Sigmoid colon (tissue), 7 donors: ENCODE measurements around the gene EGLN1. TPM values are rescaled to one million over a fixed set of nuclear protein-coding genes. Genes with fewer than 3 reads are reported as not detected.

ENCODE experiments used
- DNase-seq: peaks from one replicate; pipeline ENCODE4 v3.0.0-alpha.2; 2019
- H3K27ac ChIP-seq, 4 donors: fragments of 200-600 bp; sonication (generic); one replicate each; pipeline ENCODE4 v1.5.1; 2016 to 2019; ENCODE audit warnings: mild to moderate bottlenecking in 1 of 4
- H3K27me3 ChIP-seq, 3 donors: fragments of 200-600 bp; sonication (generic); one replicate each; pipeline ENCODE4 v1.5.1; 2019; ENCODE audit warnings: mild to moderate bottlenecking in 1 of 3
- H3K36me3 ChIP-seq, 4 donors: fragments of 200-600 bp; sonication (generic); one replicate each; pipeline ENCODE4 v1.5.1; 2016 to 2019
- H3K4me1 ChIP-seq, 4 donors: fragments of 200-600 bp; sonication (generic); one replicate each; pipeline ENCODE4 v1.5.1; 2017 to 2019
- H3K4me3 ChIP-seq, 4 donors: fragments of 200-600 bp; sonication (generic); one replicate each; pipeline ENCODE4 v1.5.1; 2017 to 2019; ENCODE audit warnings: mild to moderate bottlenecking in 2 of 4, moderate library complexity in 1 of 4
- H3K9me3 ChIP-seq, 4 donors: fragments of 200-600 bp in 3 of 4; sonication (generic) in 3 of 4; one replicate each; pipeline versions ENCODE4 v1.5.1 to v1.6.1; 2013 to 2019
- EP300 ChIP-seq, 4 donors: sonication (generic); formaldehyde crosslinking; IDR thresholded peaks; one replicate each; pipeline ENCODE4 v1.6.1; 2017; ENCODE audit warnings: antibody characterized with exemption in 4 of 4
- POLR2A ChIP-seq, 2 donors: fragments of 450-650 bp; IDR thresholded peaks; one replicate each; pipeline ENCODE4 v1.6.1; 2016; ENCODE audit warnings: antibody characterized with exemption in 2 of 2, mild to moderate bottlenecking in 2 of 2, moderate library complexity in 2 of 2
- POLR2AphosphoS5 ChIP-seq, 4 donors: sonication (generic); formaldehyde crosslinking; IDR thresholded peaks; one replicate each; pipeline ENCODE4 v1.6.1; 2017; ENCODE audit warnings: antibody characterized with exemption in 4 of 4
- WGBS, 2 donors: extraction: QIAGEN DNeasy Blood & Tissue Kit; methylation state at CpG; one replicate each; pipeline ENCODE4 v1.1.7; 2013; 5-methylcytosine and 5-hydroxymethylcytosine counted together
- intact Hi-C: fragments of 100-400 bp; cut with DNase I; formaldehyde crosslinking; loops from one replicate; pipeline ENCODE4 v1.15.1; 2023
- polyA plus RNA-seq, 3 donors: library from polyadenylated mRNA; stranded (reverse); fragments of 200-250 nt; gene quantifications; one replicate each; pipeline ENCODE4 v1.2.3, GENCODE V29; 2013
- total RNA-seq, 4 donors: library from RNA; depleted of rRNA; stranded (reverse); fragments of >200 nt; gene quantifications; one replicate each; pipeline ENCODE4 v1.1.0, GENCODE V29; 2016
- TF ChIP-seq, protein P1 (sequence below), 4 experiments: fragments of 450-650 bp in 3 of 4; fragments of 200-600 bp in 1 of 4; IDR thresholded peaks; one replicate each; pipeline ENCODE4 v1.5.1; 2016 to 2019; ENCODE audit warnings: antibody characterized with exemption in 4 of 4, mild to moderate bottlenecking in 3 of 4, moderate library complexity in 2 of 4
- donor health status: healthy with polysubstance abuse.
- donor health status: Bipolar disorder and iron deficiency.
- donor health status: healthy.

The EGLN1 gene
- total and polyA plus RNA-seq, 7 donors = 16.2 to 51.7 (median 37.8) TPM

DNA sequence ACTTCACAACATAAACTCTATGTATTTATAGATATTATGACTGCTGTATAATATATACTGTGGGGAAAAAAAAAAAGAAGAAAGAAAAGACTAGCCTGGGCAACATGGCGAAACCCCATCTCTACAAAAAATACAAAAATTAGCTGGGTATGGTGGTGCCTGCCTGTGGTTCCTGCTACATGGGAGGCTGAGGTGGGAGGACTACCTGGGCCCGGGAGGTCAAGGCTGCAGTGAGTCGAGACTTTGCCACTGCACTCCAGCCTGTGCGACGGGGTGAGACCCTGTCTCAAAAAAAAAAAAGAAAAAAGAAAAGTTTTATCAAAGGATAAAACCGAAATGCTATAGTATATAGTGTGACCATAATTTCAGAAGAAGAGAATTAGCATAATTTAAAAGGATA, 87.1 kb downstream of the EGLN1 start:
- H3K27me3 ChIP-seq = no peaks in the 10 kb centered on the region
- 87 to 93% methylated on average over 6 of the region's 6 CpGs for WGBS, 2 donors
- no peak for DNase-seq
- H3K4me1 ChIP-seq = peaks cover 0 to 60% (median 53%) of the 10 kb centered on the region in 4 donors
- H3K9me3 ChIP-seq = no peaks in the 10 kb centered on the region
- peak overlapping the region in 3 of 4 donors; percentile 16 to 94 (median 78) for H3K4me3 ChIP-seq
- TF ChIP-seq POLR2A (IDR thresholded peaks at IDR 0.05) (no peak), POLR2AphosphoS5 (IDR thresholded peaks at IDR 0.05) (no peak), EP300 (IDR thresholded peaks at IDR 0.05) (no peak)
- TF ChIP-seq, protein P1, sequence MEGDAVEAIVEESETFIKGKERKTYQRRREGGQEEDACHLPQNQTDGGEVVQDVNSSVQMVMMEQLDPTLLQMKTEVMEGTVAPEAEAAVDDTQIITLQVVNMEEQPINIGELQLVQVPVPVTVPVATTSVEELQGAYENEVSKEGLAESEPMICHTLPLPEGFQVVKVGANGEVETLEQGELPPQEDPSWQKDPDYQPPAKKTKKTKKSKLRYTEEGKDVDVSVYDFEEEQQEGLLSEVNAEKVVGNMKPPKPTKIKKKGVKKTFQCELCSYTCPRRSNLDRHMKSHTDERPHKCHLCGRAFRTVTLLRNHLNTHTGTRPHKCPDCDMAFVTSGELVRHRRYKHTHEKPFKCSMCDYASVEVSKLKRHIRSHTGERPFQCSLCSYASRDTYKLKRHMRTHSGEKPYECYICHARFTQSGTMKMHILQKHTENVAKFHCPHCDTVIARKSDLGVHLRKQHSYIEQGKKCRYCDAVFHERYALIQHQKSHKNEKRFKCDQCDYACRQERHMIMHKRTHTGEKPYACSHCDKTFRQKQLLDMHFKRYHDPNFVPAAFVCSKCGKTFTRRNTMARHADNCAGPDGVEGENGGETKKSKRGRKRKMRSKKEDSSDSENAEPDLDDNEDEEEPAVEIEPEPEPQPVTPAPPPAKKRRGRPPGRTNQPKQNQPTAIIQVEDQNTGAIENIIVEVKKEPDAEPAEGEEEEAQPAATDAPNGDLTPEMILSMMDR (IDR thresholded peaks at IDR 0.05) = no peak
- intact Hi-C loops = loop anchor here (5.0 kb wide), 3 partner anchors 93 to 267 kb away; partner anchors contain the start of genes GNPAT and TSNAX
- H3K27ac ChIP-seq = no peak overlapping the region
- H3K36me3 ChIP-seq = peaks cover 0 to 9% (median 0%) of the 10 kb centered on the region in 4 donors

DNA sequence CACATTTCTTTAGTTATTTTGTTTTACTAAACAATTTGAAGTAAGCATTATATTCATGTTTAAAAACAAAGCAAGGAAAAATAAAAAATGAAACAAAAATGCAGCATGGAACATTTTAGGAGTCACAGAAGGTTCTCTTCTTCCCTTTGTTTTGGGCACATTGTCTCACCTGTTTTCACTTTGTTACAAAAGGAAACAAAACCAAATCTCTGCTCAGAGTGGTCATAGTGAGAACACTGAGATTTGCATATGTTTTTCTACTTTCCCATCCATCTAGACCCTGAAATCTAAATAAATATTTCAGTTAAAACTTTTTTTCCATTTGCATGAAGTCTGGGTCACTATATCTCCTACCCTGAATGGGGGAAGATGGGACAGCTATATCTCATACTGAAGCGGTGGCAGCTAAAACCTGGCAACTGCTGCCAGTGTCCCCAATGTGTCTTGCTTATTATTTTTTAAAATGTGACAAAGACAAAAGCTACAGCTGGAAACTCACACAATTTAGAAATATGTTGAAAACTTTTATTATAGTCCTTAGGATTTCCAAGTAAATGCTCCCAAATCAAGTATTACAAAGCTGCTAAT, 87.9 kb downstream of the EGLN1 start:
- 74 to 79% methylated on average over 1 of the region's 1 CpG for WGBS, 2 donors
- H3K9me3 ChIP-seq = no peaks in the 10 kb centered on the region
- peaks cover 0 to 9% (median 0%) of the 10 kb centered on the region in 4 donors for H3K36me3 ChIP-seq
- DNase-seq = no peak
- H3K27me3 ChIP-seq = no peaks in the 10 kb centered on the region
- intact Hi-C loops = no loop called here
- no peak for TF ChIP-seq POLR2AphosphoS5 (IDR thresholded peaks at IDR 0.05)
- TF ChIP-seq POLR2A (IDR thresholded peaks at IDR 0.05) = no peak
- no peak for TF ChIP-seq EP300 (IDR thresholded peaks at IDR 0.05)
- TF ChIP-seq, protein P1 (IDR thresholded peaks at IDR 0.05) = no peak
- H3K4me1 ChIP-seq = peaks cover 0 to 54% (median 45%) of the 10 kb centered on the region in 4 donors
- no peak overlapping the region for H3K27ac ChIP-seq
- H3K4me3 ChIP-seq = peak overlapping the region in 3 of 4 donors; percentile 16 to 94 (median 78)

DNA sequence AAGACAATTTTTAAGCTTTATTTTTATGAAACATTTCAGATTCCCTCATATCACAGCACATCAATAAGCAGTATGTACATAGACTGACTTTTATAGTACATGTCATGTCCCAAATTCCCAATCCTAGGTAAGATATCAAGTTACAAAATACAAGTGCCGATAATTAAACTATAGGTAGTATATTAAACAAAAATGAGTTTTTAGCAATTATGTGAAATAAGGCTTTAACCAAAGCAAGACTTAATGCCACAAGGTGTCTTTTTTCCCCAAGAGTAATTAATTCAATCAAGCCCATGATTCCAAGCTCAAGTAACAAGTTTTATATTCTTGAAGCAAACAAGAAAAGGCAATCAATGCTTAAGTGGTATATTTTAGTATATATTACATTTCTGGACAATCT, 89.3 kb downstream of the EGLN1 start:
- H3K9me3 ChIP-seq = no peaks in the 10 kb centered on the region
- H3K4me3 ChIP-seq = no peak overlapping the region
- H3K4me1 ChIP-seq = peaks cover 0 to 46% (median 40%) of the 10 kb centered on the region in 4 donors
- WGBS, 2 donors = 97 to 98% methylated on average over 1 of the region's 1 CpG
- peaks cover 0 to 9% (median 0%) of the 10 kb centered on the region in 4 donors for H3K36me3 ChIP-seq
- no peaks in the 10 kb centered on the region for H3K27me3 ChIP-seq
- no peak overlapping the region for H3K27ac ChIP-seq
- no peak for DNase-seq
- intact Hi-C loops = no loop called here
- TF ChIP-seq EP300 (IDR thresholded peaks at IDR 0.05) (no peak), POLR2AphosphoS5 (IDR thresholded peaks at IDR 0.05) (no peak), POLR2A (IDR thresholded peaks at IDR 0.05) (no peak)
- TF ChIP-seq, protein P1 (IDR thresholded peaks at IDR 0.05) = no peak

DNA sequence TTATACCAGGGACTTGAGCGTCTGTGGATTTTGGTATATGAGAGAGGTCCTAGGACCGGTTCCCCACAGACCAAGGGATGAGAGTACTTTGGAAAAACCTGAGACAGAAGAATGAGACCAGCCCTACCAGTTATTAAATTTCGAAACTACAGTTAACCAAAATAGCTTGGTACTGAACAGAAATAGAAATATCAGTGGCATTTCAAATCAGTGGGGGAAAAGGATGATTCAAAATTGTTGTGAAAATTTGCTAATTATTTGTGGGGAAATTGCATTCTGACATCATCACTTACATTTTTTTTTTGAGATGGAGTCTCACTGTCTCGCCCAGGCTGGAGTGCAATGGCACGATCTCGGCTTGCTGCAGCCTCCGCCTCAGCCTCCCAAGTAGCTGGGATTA, 92.6 kb downstream of the EGLN1 start:
- Histone ChIP-seq H3K4me1 (peaks cover 0 to 21% (median 15%) of the 10 kb centered on the region in 4 donors), H3K36me3 (peaks cover 0 to 9% (median 0%) of the 10 kb centered on the region in 4 donors), H3K9me3 (no peaks in the 10 kb centered on the region), H3K27me3 (no peaks in the 10 kb centered on the region), H3K4me3 (no peak overlapping the region), H3K27ac (no peak overlapping the region)
- 93 to 96% methylated on average over 7 of the region's 7 CpGs for WGBS, 2 donors
- no peak for DNase-seq
- intact Hi-C loops = no loop called here
- TF ChIP-seq, protein P1 (IDR thresholded peaks at IDR 0.05) = no peak
- TF ChIP-seq EP300 (IDR thresholded peaks at IDR 0.05) (no peak), POLR2AphosphoS5 (IDR thresholded peaks at IDR 0.05) (no peak), POLR2A (IDR thresholded peaks at IDR 0.05) (no peak)
